Endodermal cell (in vitro differentiated cells): Measurements from ENCODE around the gene CTSD. TPM values are rescaled to one million over a fixed set of nuclear protein-coding genes. Genes with fewer than 3 reads are reported as not detected.

ENCODE experiments used
- DNase-seq: peaks from one replicate; pipeline ENCODE4 v3.0.0-alpha.2; 2017
- H3K27ac ChIP-seq: 2 replicates; pipeline ENCODE4 v1.5.1; 2013; ENCODE audit warnings: mild to moderate bottlenecking, low read depth, low read length, moderate library complexity
- H3K27me3 ChIP-seq: 2 replicates; pipeline ENCODE4 v1.6.1; 2013; ENCODE audit warnings: mild to moderate bottlenecking, low read length, moderate library complexity; ENCODE audit not compliant: insufficient read depth, control insufficient read depth, poor library complexity, severe bottlenecking
- H3K36me3 ChIP-seq: 2 replicates; pipeline ENCODE4 v1.7.0; 2013; ENCODE audit warnings: mild to moderate bottlenecking, low read length, moderate library complexity; ENCODE audit not compliant: control insufficient read depth, insufficient read depth
- H3K4me1 ChIP-seq: one replicate; pipeline ENCODE4 v1.7.0; 2013; ENCODE audit warnings: low read length; ENCODE audit not compliant: control insufficient read depth, insufficient read depth
- H3K4me3 ChIP-seq: 2 replicates; pipeline ENCODE4 v1.5.1; 2013; ENCODE audit warnings: mild to moderate bottlenecking, low read length, moderate library complexity
- H3K9ac ChIP-seq: 2 replicates; pipeline ENCODE4 v1.6.1; 2013; ENCODE audit warnings: mild to moderate bottlenecking, low read length, moderate library complexity; ENCODE audit not compliant: poor library complexity, severe bottlenecking; ENCODE audit errors: extremely low read depth
- H3K9me3 ChIP-seq: 2 replicates; pipeline ENCODE4 v1.6.1; 2013; ENCODE audit warnings: mild to moderate bottlenecking, low read length, moderate library complexity; ENCODE audit not compliant: control insufficient read depth
- H3K27ac Mint-ChIP-seq: 2 replicates; pipeline ENCODE4 v1.8.0; 2020; ENCODE audit warnings: mixed read lengths
- H3K27me3 Mint-ChIP-seq: 2 replicates; pipeline ENCODE4 v1.8.0; 2021; ENCODE audit warnings: mild to moderate bottlenecking, mixed read lengths; ENCODE audit not compliant: insufficient read depth
- H3K36me3 Mint-ChIP-seq: 2 replicates; pipeline ENCODE4 v1.8.0; 2020; ENCODE audit warnings: low read depth, mixed read lengths
- H3K4me1 Mint-ChIP-seq: 2 replicates; pipeline ENCODE4 v1.8.0; 2020; ENCODE audit warnings: mixed read lengths
- H3K4me3 Mint-ChIP-seq: 2 replicates; pipeline ENCODE4 v1.8.0; 2020; ENCODE audit warnings: mild to moderate bottlenecking, moderate library complexity, mixed read lengths
- H3K9me3 Mint-ChIP-seq: 2 replicates; pipeline ENCODE4 v1.8.0; 2020; ENCODE audit warnings: mild to moderate bottlenecking, mixed read lengths
- WGBS, 2 experiments: methylation state at CpG; one replicate each; pipeline versions ENCODE4 v1.1.5 to v1.1.7; 2013; ENCODE audit warnings: missing lambda C conversion rate in 2 of 2, mixed read lengths in 1 of 2; ENCODE audit not compliant: insufficient coverage in 1 of 2, insufficient read length in 1 of 2; 5-methylcytosine and 5-hydroxymethylcytosine counted together
- total RNA-seq, 2 donors: library from RNA; stranded (reverse); fragmentation: NEBNext Ultra II Directional in 1 of 2; extraction: Animal tissue kit (Norgen Biotek cat#: 25700) in 1 of 2; gene quantifications; 2 replicates in 1 of 2; 3 replicates in 1 of 2; pipeline ENCODE4 v1.2.1, GENCODE V29; 2021
- TF ChIP-seq, protein P1 (sequence below): fragments of 200-600 bp; sonication (generic); conservative IDR thresholded peaks from 2 replicates; pipeline ENCODE4 v1.5.0; 2021; ENCODE audit warnings: antibody characterized with exemption, mild to moderate bottlenecking

Gene CTSD
- total RNA-seq, 2 donors from 2014 or later, result 185 to 208 TPM

DNA sequence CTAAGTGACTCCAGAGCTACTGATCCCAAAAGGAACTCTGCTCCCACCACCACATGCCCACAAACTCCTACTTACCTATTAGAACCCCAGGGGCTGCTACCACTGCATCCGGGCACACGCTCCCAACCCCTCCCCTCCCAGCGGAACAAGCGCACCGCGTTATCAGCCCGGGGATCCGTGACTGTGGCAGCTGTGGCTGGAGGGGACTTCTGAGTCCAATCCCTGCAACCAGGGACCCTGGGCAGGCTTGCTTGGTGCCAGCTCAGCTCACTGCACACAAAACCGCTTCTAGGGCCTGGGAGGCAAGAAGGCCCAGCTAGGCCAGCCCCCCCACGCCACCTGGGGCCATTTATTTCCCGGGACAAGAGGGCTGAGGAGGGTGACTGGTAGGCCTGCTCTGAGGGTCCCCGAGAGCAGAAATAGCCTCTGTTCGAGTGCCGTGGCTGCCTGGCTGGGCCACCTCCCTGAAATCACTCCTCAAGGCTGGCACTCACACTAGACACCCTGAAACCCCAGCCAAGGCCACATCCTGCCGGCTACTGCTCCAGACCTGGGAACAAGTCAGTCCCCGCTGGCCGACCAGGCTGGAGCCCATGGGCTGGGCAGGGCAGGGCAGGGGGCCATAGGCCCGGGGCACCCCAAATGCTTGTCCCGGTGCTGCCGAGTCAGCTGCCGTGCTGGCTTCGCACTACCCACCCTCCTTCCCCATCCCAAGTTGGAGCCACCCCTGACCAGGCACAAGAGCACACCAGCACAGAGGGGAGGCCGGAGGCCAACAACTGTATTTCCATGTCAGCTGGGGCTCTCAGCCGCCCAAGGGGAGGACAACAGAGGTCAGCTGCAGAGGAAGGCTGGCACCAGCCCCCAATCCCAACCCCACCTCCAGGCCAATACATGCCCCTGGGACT, 11.5 kb downstream of the CTSD start:
- Mint-ChIP-seq H3K4me1 (peaks cover 6% of the 10 kb centered on the region), H3K4me3 (no peak overlapping the region), H3K27me3 (peaks cover 32% of the 10 kb centered on the region), H3K36me3 (peaks cover 6% of the 10 kb centered on the region), H3K27ac (no peak overlapping the region), H3K9me3 (no peaks in the 10 kb centered on the region)
- Histone ChIP-seq H3K9me3 (no peaks in the 10 kb centered on the region), H3K4me3 (no peak overlapping the region), H3K4me1 (no peaks in the 10 kb centered on the region), H3K36me3 (no peaks in the 10 kb centered on the region), H3K27ac (no peak overlapping the region), H3K9ac (no peak overlapping the region), H3K27me3 (peaks cover 35% of the 10 kb centered on the region)
- TF ChIP-seq, protein P1, sequence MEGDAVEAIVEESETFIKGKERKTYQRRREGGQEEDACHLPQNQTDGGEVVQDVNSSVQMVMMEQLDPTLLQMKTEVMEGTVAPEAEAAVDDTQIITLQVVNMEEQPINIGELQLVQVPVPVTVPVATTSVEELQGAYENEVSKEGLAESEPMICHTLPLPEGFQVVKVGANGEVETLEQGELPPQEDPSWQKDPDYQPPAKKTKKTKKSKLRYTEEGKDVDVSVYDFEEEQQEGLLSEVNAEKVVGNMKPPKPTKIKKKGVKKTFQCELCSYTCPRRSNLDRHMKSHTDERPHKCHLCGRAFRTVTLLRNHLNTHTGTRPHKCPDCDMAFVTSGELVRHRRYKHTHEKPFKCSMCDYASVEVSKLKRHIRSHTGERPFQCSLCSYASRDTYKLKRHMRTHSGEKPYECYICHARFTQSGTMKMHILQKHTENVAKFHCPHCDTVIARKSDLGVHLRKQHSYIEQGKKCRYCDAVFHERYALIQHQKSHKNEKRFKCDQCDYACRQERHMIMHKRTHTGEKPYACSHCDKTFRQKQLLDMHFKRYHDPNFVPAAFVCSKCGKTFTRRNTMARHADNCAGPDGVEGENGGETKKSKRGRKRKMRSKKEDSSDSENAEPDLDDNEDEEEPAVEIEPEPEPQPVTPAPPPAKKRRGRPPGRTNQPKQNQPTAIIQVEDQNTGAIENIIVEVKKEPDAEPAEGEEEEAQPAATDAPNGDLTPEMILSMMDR, result no peak
- DNase-seq, result no peak
- 93 to 98% methylated on average over 9 to 24 of the region's 24 CpGs for WGBS, 2 experiments

DNA sequence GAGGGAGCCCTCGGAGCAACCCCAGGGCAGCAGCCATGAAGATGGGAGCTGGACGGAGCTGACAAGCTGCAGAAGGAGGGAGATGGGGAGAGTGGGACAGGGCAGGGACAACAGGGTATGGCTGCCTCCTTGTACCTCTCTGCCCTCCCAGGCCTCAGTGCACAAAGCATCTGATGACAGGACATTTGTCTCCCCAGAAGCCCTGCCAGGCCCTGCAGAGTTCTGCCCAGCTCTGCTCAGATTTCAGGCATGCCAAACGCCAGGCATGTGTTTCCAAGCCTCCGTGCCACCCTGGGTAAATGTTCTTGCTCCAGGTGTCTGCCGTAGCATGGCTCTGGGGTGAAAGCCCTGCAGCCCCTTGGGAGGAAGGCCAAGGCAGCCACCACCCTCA, 12.2 kb downstream of the CTSD start:
- H3K4me1 ChIP-seq, result no peaks in the 10 kb centered on the region
- Mint-ChIP-seq H3K27me3 (peaks cover 39% of the 10 kb centered on the region), H3K9me3 (no peaks in the 10 kb centered on the region), H3K4me1 (peaks cover 6% of the 10 kb centered on the region), H3K4me3 (no peak overlapping the region), H3K27ac (no peak overlapping the region), H3K36me3 (peaks cover 4% of the 10 kb centered on the region)
- no peaks in the 10 kb centered on the region for H3K9me3 ChIP-seq
- peaks cover 42% of the 10 kb centered on the region for H3K27me3 ChIP-seq
- H3K4me3 ChIP-seq, result no peak overlapping the region
- TF ChIP-seq, protein P1, result no peak
- no peak for DNase-seq
- H3K9ac ChIP-seq, result no peak overlapping the region
- H3K27ac ChIP-seq, result no peak overlapping the region
- WGBS, 2 experiments, result 82 to 91% methylated on average over 5 of the region's 5 CpGs
- no peaks in the 10 kb centered on the region for H3K36me3 ChIP-seq

DNA sequence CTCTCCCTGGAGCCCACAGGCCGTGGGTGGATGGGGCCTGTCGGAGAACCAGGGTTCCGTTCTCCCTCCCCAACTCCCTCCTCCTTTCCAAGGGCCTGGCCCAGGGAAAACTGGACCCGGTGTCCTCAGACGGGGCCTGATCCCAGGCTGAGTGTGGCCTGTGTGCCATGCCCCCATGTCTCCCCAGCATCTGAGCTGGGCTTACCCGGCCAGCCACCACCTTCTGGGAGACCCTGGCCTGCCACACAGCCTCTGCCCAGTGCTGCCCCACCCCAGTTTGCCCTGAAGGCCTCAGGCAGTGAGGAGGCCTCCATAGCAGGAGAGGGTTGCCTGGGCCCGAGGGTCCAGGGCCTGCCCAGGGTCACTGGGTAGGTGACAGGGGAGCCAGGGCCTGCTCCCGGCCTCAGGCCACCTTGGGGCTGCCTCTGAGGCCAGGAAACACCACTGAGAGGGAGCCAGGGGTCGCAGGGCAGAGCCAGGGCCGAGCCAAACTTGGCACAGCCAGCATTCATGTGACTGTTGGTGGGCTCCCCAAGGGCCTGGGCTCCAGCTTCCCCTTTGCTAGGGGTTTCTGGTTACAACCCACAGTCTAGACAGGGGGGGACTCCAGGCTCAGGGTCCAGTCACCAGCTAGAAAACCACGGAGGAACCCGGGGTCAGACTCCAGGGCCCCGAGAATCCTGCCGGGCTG, 12.7 kb downstream of the CTSD start:
- H3K9me3 Mint-ChIP-seq, result no peaks in the 10 kb centered on the region
- no peak overlapping the region for H3K4me3 Mint-ChIP-seq
- H3K4me1 Mint-ChIP-seq, result peaks cover 6% of the 10 kb centered on the region
- Histone ChIP-seq H3K9me3 (no peaks in the 10 kb centered on the region), H3K27me3 (peaks cover 42% of the 10 kb centered on the region), H3K4me1 (no peaks in the 10 kb centered on the region), H3K36me3 (no peaks in the 10 kb centered on the region), H3K27ac (no peak overlapping the region), H3K4me3 (no peak overlapping the region), H3K9ac (no peak overlapping the region)
- H3K27me3 Mint-ChIP-seq, result peaks cover 43% of the 10 kb centered on the region
- no peak overlapping the region for H3K27ac Mint-ChIP-seq
- 88 to 93% methylated on average over 3 to 14 of the region's 14 CpGs for WGBS, 2 experiments
- peaks cover 4% of the 10 kb centered on the region for H3K36me3 Mint-ChIP-seq
- DNase-seq, result no peak
- TF ChIP-seq, protein P1, result no peak
